ENCODE results near the gene ARRDC2. TPM values are rescaled to one million over a fixed set of nuclear protein-coding genes. Genes with fewer than 3 reads are reported as not detected.

Gene ARRDC2
- total and polyA plus RNA-seq, 9 of the 15 experiments (the other 6 are each of a cell fraction or from before 2014, with no cell fraction given): 1.9 to 27.4 (median 15.2) TPM

GRCh38 chr19:17996826-17997316 lies 11.1 kb upstream of the ARRDC2 start:
- ChIA-PET POLR2A (interaction anchor here (0.5 to 2.0 kb wide), 5 partner anchors 54 to 131 kb away, joined by 3 to 7 read pairs (median 3); no protein-coding TSS in a partner anchor), CTCF (ENCODE audit: low intra/inter-chr PET ratio) (interaction anchor here (0.8 to 5.8 kb wide), 7 partner anchors 47 to 138 kb away, joined by 3 to 113 read pairs (median 4); partner anchors contain the start of gene RPL18A)
- H3K9me1 ChIP-seq (ENCODE audit: control insufficient read depth, insufficient read depth, low read length): no peaks in the 10 kb centered on the region
- H3K27ac ChIP-seq (ENCODE audit: extremely low read depth, low read depth, low read length): no peak overlapping the region
- 10% methylated on average over 14 of the region's 15 CpGs for WGBS (ENCODE audit: insufficient coverage, low coverage, missing lambda C conversion rate)
- H3K9ac ChIP-seq (ENCODE audit: insufficient read depth in 1 of 2, low read depth in 2 of 2, low read length in 2 of 2): peak overlapping the region in 1 of 2 experiments; percentile 15; a peak in 3 of 4 replicates
- H3K79me2 ChIP-seq (ENCODE audit: control insufficient read depth, insufficient read depth, low read length): peaks cover 11% of the 10 kb centered on the region
- peak; percentile 91 for FAIRE-seq
- in situ Hi-C loops (cut with MboI): loop anchor here (10.0 kb wide), 1 partner anchor 52 kb away; no protein-coding TSS in a partner anchor
- H3K27me3 ChIP-seq (ENCODE audit: control insufficient read depth in 2 of 2, insufficient read depth in 2 of 2, low read length in 2 of 2): no peaks in the 10 kb centered on the region
- H4K20me1 ChIP-seq (replicated peaks; ENCODE audit: control insufficient read depth, insufficient read depth, low read length): no peaks in the 10 kb centered on the region; the same call in 1 of the 2 replicates
- H3K36me3 ChIP-seq (ENCODE audit: control insufficient read depth, insufficient read depth, low read length): no peaks in the 10 kb centered on the region
- peak overlapping the region; percentile 30 for H2AFZ ChIP-seq (ENCODE audit: low read depth, low read length)
- H3K9me3 ChIP-seq (replicated peaks; ENCODE audit: control insufficient read depth, insufficient read depth, low read depth, low read length): no peaks in the 10 kb centered on the region
- peak; percentile 84 for ATAC-seq
- DNase-seq (ENCODE audit: extremely low read depth in 1 of 4, low spot score in 3 of 4): peak; percentile 82 to 90 (median 84)
- no TSS peak for BruUV-seq (replicated peaks)
- no peak overlapping the region for H3K4me3 ChIP-seq
- peak overlapping the region; percentile 44 for H3K4me2 ChIP-seq (ENCODE audit: insufficient read depth, low read length)
- peaks cover 27 to 62% of the 10 kb centered on the region in 2 experiments for H3K4me1 ChIP-seq (replicated peaks in 1 of 2; ENCODE audit: control insufficient read depth in 2 of 2, insufficient read depth in 2 of 2, low read length in 2 of 2)
- intact Hi-C loops (cut with micrococcal nuclease): loop anchor here (1.0 to 2.0 kb wide), 3 partner anchors 50 to 124 kb away; no protein-coding TSS in a partner anchor
- no peak for TF ChIP-seq ZNF239 (CRISPR knock-in tag; IDR thresholded peaks at IDR 0.05)
- TF ChIP-seq CHD7 (IDR thresholded peaks at IDR 0.05; ENCODE audit: low read depth, low read length): no peak
- TF ChIP-seq ZNF24 (IDR thresholded peaks at IDR 0.05): no peak
- peak; percentile 94 for TF ChIP-seq TFAP4 (CRISPR knock-in tag; IDR thresholded peaks at IDR 0.05; ENCODE audit: borderline replicate concordance)
- no peak for TF ChIP-seq GATAD2B (IDR thresholded peaks at IDR 0.05; ENCODE audit: borderline replicate concordance)
- no peak for TF ChIP-seq CBX8 (IDR thresholded peaks at IDR 0.05; ENCODE audit: borderline replicate concordance, extremely low read depth, low read depth, low read length, poor library complexity, severe bottlenecking)
- 0 out of 2 replicates have a peak, but pooled peaks have one; percentile 13 for TF ChIP-seq TEAD4 (IDR thresholded peaks at IDR 0.05; ENCODE audit: low read length)
- no peak for TF ChIP-seq TEAD4 (CRISPR knock-in tag; IDR thresholded peaks at IDR 0.05; ENCODE audit: borderline replicate concordance)
- TF ChIP-seq STAG1 (CRISPR knock-in tag; IDR thresholded peaks at IDR 0.05; ENCODE audit: borderline replicate concordance): peak; percentile 96
